WI38 (cell line): ENCODE measurements around the gene S100A12.

Experiments used
- H3K4me3 ChIP-seq: 2 replicates; pipeline ENCODE4 v1.5.1; 2011; ENCODE audit warnings: low read depth, mild to moderate bottlenecking, control low read depth, low read length
- CTCF ChIP-seq: IDR thresholded peaks from 2 replicates; pipeline ENCODE4 v1.5.1; 2012; ENCODE audit warnings: low read depth, mild to moderate bottlenecking, control low read depth, low read length

The S100A12 gene

GRCh38 chr1:153392822-153393221 lies 17.4 kb upstream of the S100A12 start:
- TF ChIP-seq CTCF = no peak
- no peak overlapping the region for H3K4me3 ChIP-seq

GRCh38 chr1:153392258-153392657 lies 16.8 kb upstream of the S100A12 start:
- no peak for TF ChIP-seq CTCF
- H3K4me3 ChIP-seq = no peak overlapping the region

GRCh38 chr1:153390938-153391710 lies 15.7 kb upstream of the S100A12 start, which contains the start of gene S100A8:
Gene S100A8 (minus strand): TSS chr1:153391073. CDS start chr1:153390535, 538 bp downstream.
- H3K4me3 ChIP-seq = no peak within 1 kb of the TSS

GRCh38 chr1:153389973-153390879 lies 14.8 kb upstream of the S100A12 start:
- no peak for TF ChIP-seq CTCF
- H3K4me3 ChIP-seq = no peak overlapping the region

More at GRCh38 chr1:153390938-153391710, 15.7 kb upstream of the S100A12 start, which contains the start of gene S100A8:
- no peak for TF ChIP-seq CTCF

GRCh38 chr1:153389401-153389800 lies 14.0 kb upstream of the S100A12 start:
- H3K4me3 ChIP-seq = no peak overlapping the region
- no peak for TF ChIP-seq CTCF

GRCh38 chr1:153387785-153388184 lies 12.4 kb upstream of the S100A12 start:
- H3K4me3 ChIP-seq = no peak overlapping the region
- no peak for TF ChIP-seq CTCF

- TF ChIP-seq CTCF = no peak
- H3K4me3 ChIP-seq = no peak overlapping the region
These were observed 11.6 kb upstream of the S100A12 start for GRCh38 chr1:153387001-153387400.
